K562 (cell line): ENCODE measurements around the gene MAPK8IP2. TPM values are rescaled to one million over a fixed set of nuclear protein-coding genes. Genes with fewer than 3 reads are reported as not detected.

Experiments
- ATAC-seq: fragments of 200-7000 bp; cut with Tn5 transposase; 3 replicates; pipeline ENCODE4 v1.9.1; 2020; ENCODE audit warnings: moderate library complexity
- BruUV-seq: library from RNA; stranded (reverse); fragments of 400-500 nt; replicated peaks from 2 replicates; lab custom pipeline; 2021; lab: Mats Ljungman, UMichigan
- CTCF ChIA-PET: fragments of 300-600 bp; formaldehyde crosslinking; extraction: SDS; loops from one replicate; lab custom pipeline; 2021; ENCODE audit warnings: low intra/inter-chr PET ratio; lab: Yijun Ruan, JAX
- POLR2A ChIA-PET: fragments of 300-600, 350-650 bp; sonication (Branson Sonifier 250); formaldehyde crosslinking; extraction: SDS; loops from one replicate; lab custom pipeline; 2021; ENCODE audit warnings: antibody characterized with exemption, inconsistent platforms; lab: Yijun Ruan, JAX
- DNase-seq, 4 experiments: peaks; one replicate each; pipeline versions ENCODE4 v3.0.0 to v3.0.0-alpha.2; 2011 to 2018; ENCODE audit warnings: low spot score in 3 of 4, mixed read lengths in 3 of 4; ENCODE audit errors: extremely low read depth in 1 of 4
- FAIRE-seq: peaks from 2 replicates; lab custom pipeline; 2011; peaks lifted over from hg19 to GRCh38; lab: Jason Lieb, UNC
- H2AFZ ChIP-seq: 2 replicates; pipeline ENCODE4 v1.6.0; 2011; ENCODE audit warnings: low read depth, low read length, control low read depth, inconsistent platforms
- H3K27ac ChIP-seq: fragments of 200-600 bp; 3 replicates; pipeline ENCODE4 v1.8.0; 2011; ENCODE audit warnings: low read depth, mild to moderate bottlenecking, control low read depth, inconsistent platforms, low read length, moderate library complexity, mixed read lengths; ENCODE audit errors: extremely low read depth
- H3K27me3 ChIP-seq, 2 experiments: fragments of 300-600 bp in 1 of 2; 2 replicates in 1 of 2; 3 replicates in 1 of 2; pipeline versions ENCODE4 v1.6.0 to v1.8.0; 2011; ENCODE audit warnings: inconsistent platforms in 2 of 2, low read length in 2 of 2, mild to moderate bottlenecking in 1 of 2, mixed read lengths in 1 of 2, moderate library complexity in 1 of 2; ENCODE audit not compliant: control insufficient read depth in 2 of 2, insufficient read depth in 2 of 2
- H3K36me3 ChIP-seq: fragments of 300-600 bp; 3 replicates; pipeline ENCODE4 v1.8.0; 2011; ENCODE audit warnings: mild to moderate bottlenecking, low read length, inconsistent platforms; ENCODE audit not compliant: control insufficient read depth, insufficient read depth
- H3K4me1 ChIP-seq, 2 experiments: fragments of 200-600 bp in 1 of 2; replicated peaks in 1 of 2; 2 replicates in 1 of 2; 3 replicates in 1 of 2; pipeline versions ENCODE4 v1.5.1 to v1.8.0; 2011; ENCODE audit warnings: inconsistent platforms in 2 of 2, low read length in 2 of 2, mild to moderate bottlenecking in 1 of 2, mixed read lengths in 1 of 2, moderate library complexity in 1 of 2; ENCODE audit not compliant: control insufficient read depth in 2 of 2, insufficient read depth in 2 of 2
- H3K4me2 ChIP-seq: 2 replicates; pipeline ENCODE4 v1.6.1; 2011; ENCODE audit warnings: low read length, control low read depth, inconsistent platforms, mixed read lengths; ENCODE audit not compliant: insufficient read depth
- H3K4me3 ChIP-seq: fragments of 200-600 bp; sonication (generic), shearing (Covaris generic); 2 replicates; pipeline ENCODE4 v1.5.1; 2016; ENCODE audit warnings: control low read depth, inconsistent platforms
- H3K79me2 ChIP-seq: fragments of 200-600 bp; 3 replicates; pipeline ENCODE4 v1.8.0; 2011; ENCODE audit warnings: low read length, inconsistent platforms; ENCODE audit not compliant: control insufficient read depth, insufficient read depth
- H3K9ac ChIP-seq, 2 experiments: 2 replicates each; pipeline versions ENCODE4 v1.6.0 to v1.6.1; 2011; ENCODE audit warnings: low read depth in 2 of 2, low read length in 2 of 2, control low read depth in 1 of 2, inconsistent platforms in 1 of 2, mild to moderate bottlenecking in 1 of 2, mixed read lengths in 1 of 2; ENCODE audit not compliant: insufficient read depth in 1 of 2
- H3K9me1 ChIP-seq: one replicate; pipeline ENCODE4 v1.6.0; 2011; ENCODE audit warnings: inconsistent platforms, mild to moderate bottlenecking, low read length, moderate library complexity; ENCODE audit not compliant: control insufficient read depth, insufficient read depth
- H3K9me3 ChIP-seq: replicated peaks from 2 replicates; pipeline ENCODE4 v1.5.1; 2011; ENCODE audit warnings: low read depth, low read length, inconsistent platforms; ENCODE audit not compliant: control insufficient read depth, insufficient read depth
- H4K20me1 ChIP-seq: replicated peaks from 2 replicates; pipeline ENCODE4 v1.6.1; 2011; ENCODE audit warnings: low read length, inconsistent platforms, mixed read lengths; ENCODE audit not compliant: control insufficient read depth, insufficient read depth
- EGR1 ChIP-seq: fragments of 450-650 bp; conservative IDR thresholded peaks from 2 replicates; pipeline ENCODE4 v1.6.1; 2017; ENCODE audit warnings: mild to moderate bottlenecking
- ELF1 ChIP-seq: fragments of 200-800 bp; sonication (Bioruptor generic); IDR thresholded peaks from 2 replicates; pipeline ENCODE4 v1.6.1; 2016; ENCODE audit warnings: missing genetic modification characterization, missing compliant biosample characterization
- HNRNPK ChIP-seq: fragments of 200-400 bp; formaldehyde crosslinking; IDR thresholded peaks from one replicate; pipeline ENCODE4 v1.6.1; 2018; ENCODE audit warnings: mild to moderate bottlenecking, low read depth, low read length; ENCODE audit not compliant: poor library complexity, severe bottlenecking
- KAT7 ChIP-seq: sonication (generic); formaldehyde crosslinking; IDR thresholded peaks from 2 replicates; pipeline ENCODE4 v1.8.0; 2022; ENCODE audit warnings: missing genetic modification reagents, mild to moderate bottlenecking, borderline replicate concordance
- MCM3 ChIP-seq: fragments of 450-650 bp; IDR thresholded peaks from 2 replicates; pipeline ENCODE4 v1.6.1; 2016
- NRF1 ChIP-seq, 2 experiments: fragments of 450-650 bp; IDR thresholded peaks in 1 of 2; conservative IDR thresholded peaks in 1 of 2; 2 replicates each; pipeline ENCODE4 v1.6.1; 2014; ENCODE audit warnings: mild to moderate bottlenecking in 2 of 2
- POLR3A ChIP-seq: IDR thresholded peaks from 2 replicates; pipeline ENCODE4 v1.6.1; 2011; ENCODE audit warnings: borderline replicate concordance, mild to moderate bottlenecking, moderate library complexity; ENCODE audit not compliant: insufficient read length, insufficient read depth; ENCODE audit errors: extremely low read depth
- RBFOX2 ChIP-seq: fragments of 200-400 bp; formaldehyde crosslinking; IDR thresholded peaks from 2 replicates; pipeline ENCODE4 v1.6.1; 2017; ENCODE audit warnings: low read depth, mild to moderate bottlenecking, low read length, moderate library complexity
- RBM15 ChIP-seq: fragments of 200-400 bp; formaldehyde crosslinking; IDR thresholded peaks from 2 replicates; pipeline ENCODE4 v1.6.1; 2018; ENCODE audit warnings: mild to moderate bottlenecking, low read length, moderate library complexity; ENCODE audit not compliant: insufficient read depth
- SETDB1 ChIP-seq: IDR thresholded peaks from one replicate; pipeline ENCODE4 v1.6.1; 2012; ENCODE audit warnings: low read length, control low read depth, inconsistent platforms
- THRAP3 ChIP-seq: fragments of 450-650 bp; IDR thresholded peaks from 2 replicates; pipeline ENCODE4 v1.6.1; 2016; ENCODE audit warnings: mild to moderate bottlenecking, inconsistent platforms, borderline replicate concordance
- TSC22D4 ChIP-seq: fragments of 450-650 bp; IDR thresholded peaks from 2 replicates; pipeline ENCODE4 v1.6.1; 2016; ENCODE audit warnings: missing genetic modification characterization, missing biosample characterization, control low read depth
- ZNF175 ChIP-seq: fragments of 200-800 bp; sonication (Bioruptor generic); IDR thresholded peaks from 2 replicates; pipeline ENCODE4 v1.6.1; 2016; ENCODE audit warnings: low read depth, mild to moderate bottlenecking, missing genetic modification characterization, missing compliant biosample characterization
- ZNF408 ChIP-seq: fragments of 250-450 bp; sonication (Bioruptor Pico); IDR thresholded peaks from 2 replicates; pipeline ENCODE4 v1.4.0; 2020; ENCODE audit warnings: low read depth, mild to moderate bottlenecking, moderate library complexity
- WGBS: fragments of 100-300 bp; shearing (Covaris generic); methylation state at CpG from one replicate; pipeline ENCODE4 v1.1.6; 2016; ENCODE audit warnings: low coverage, mixed read lengths; ENCODE audit not compliant: insufficient coverage; ENCODE audit errors: missing lambda C conversion rate; 5-methylcytosine and 5-hydroxymethylcytosine counted together
- in situ Hi-C: fragments of 300-500 bp; cut with MboI; formaldehyde crosslinking; loops from 4 replicates; pipeline ENCODE4 v1.15.0; 2018; ENCODE audit warnings: inconsistent platforms, mixed read lengths
- intact Hi-C: fragments of 100-400 bp; cut with micrococcal nuclease; formaldehyde crosslinking; loops from 2 replicates; pipeline ENCODE4 v1.14.2; 2022
- polyA plus RNA-seq, 8 experiments: library from polyadenylated mRNA; depleted of rRNA in 4 of 8; stranded (reverse) in 5 of 8; unstranded in 3 of 8; fragments of >200 nt; fragmentation: Nextera tagmentation in 2 of 8; fragmentation: Illumina TruSeq in 1 of 8; extraction: Ambion mirVana in 2 of 8; extraction: Trizol in 1 of 8; gene quantifications; 2 replicates each; pipeline versions ENCODE4 v1.2.1 to v1.2.3, GENCODE V29; 2011 to 2014; ENCODE audit warnings: inconsistent platforms in 1 of 8, missing spikeins in 1 of 8
- total RNA-seq, 7 experiments: library from RNA; depleted of rRNA in 6 of 7; stranded (reverse); fragments of >200 nt in 6 of 7; fragmentation: Illumina TruSeq in 2 of 7; extraction: Trizol in 2 of 7; gene quantifications; 2 replicates each; pipeline versions ENCODE4 v1.2.1 to v1.2.3, GENCODE V29; 2011 to 2021; ENCODE audit warnings: low replicate concordance in 1 of 7
- TF ChIP-seq, protein P1 (sequence below): fragments of 450-650 bp; formaldehyde crosslinking; IDR thresholded peaks from 2 replicates; pipeline ENCODE4 v1.4.0; 2022; ENCODE audit warnings: missing genetic modification characterization
- TF ChIP-seq, protein P2 (sequence below), 2 experiments: fragments of 450-650 bp; conservative IDR thresholded peaks; 2 replicates each; pipeline ENCODE4 v1.6.1; 2017; ENCODE audit warnings: mild to moderate bottlenecking in 2 of 2, moderate library complexity in 2 of 2

The MAPK8IP2 gene
- total and polyA plus RNA-seq, 9 of the 15 experiments (the other 6 are each of a cell fraction or from before 2014, with no cell fraction given) = 0.01 to 0.47 (median 0.07) TPM; not detected in 2

DNA sequence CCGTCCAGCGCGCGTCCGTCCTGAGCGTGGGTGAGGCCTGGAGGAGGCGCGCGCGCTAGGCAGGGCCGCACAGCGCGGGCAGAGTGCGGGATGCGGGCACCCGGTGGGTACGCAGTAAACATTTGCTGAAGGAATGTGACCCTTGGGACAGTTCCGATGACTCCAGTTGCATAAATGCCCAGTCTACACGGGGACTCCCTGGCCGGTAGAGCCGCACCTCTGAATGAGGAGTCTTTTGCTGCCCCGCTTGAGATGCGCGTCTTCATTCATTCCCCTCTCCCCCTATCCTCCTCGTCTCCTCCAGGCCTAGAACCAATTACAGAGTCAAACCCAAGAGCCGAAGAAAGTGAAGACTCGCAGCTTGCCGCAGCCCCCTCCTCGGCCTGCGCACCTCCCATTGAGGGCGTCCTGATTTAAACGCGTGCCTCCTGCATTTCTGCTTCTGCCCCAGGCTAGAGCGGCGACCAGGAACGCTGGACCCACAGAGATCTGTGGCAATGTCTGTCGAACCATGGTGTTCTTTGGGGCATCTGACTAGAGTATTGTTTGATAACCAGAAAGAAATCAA lies 17.2 kb upstream of the MAPK8IP2 start:
- CTCF ChIA-PET = interaction anchor here (0.7 kb wide), 1 partner anchor 71 kb away, joined by 3 read pairs; no protein-coding TSS in a partner anchor
- DNase-seq (no peak), ATAC-seq (peak; percentile 28), FAIRE-seq (no peak)
- intact Hi-C loops (no loop called here), in situ Hi-C loops (no loop called here)
- no peaks in the 10 kb centered on the region for H3K27me3 ChIP-seq
- H4K20me1 ChIP-seq = no peaks in the 10 kb centered on the region
- H3K79me2 ChIP-seq = peaks cover 6% of the 10 kb centered on the region; the same call in 2 of the 3 replicates
- BruUV-seq = TSS peak; percentile 87
- POLR2A ChIA-PET = interaction anchor here (0.5 to 1.6 kb wide), 4 partner anchors 10 to 243 kb away, joined by 3 to 4 read pairs (median 4); partner anchors contain the start of gene SCO2
- H3K9ac ChIP-seq = peak overlapping the region; percentile 56 to 88; a peak in 3 of 4 replicates
- no peaks in the 10 kb centered on the region; the same call in 2 of the 3 replicates for H3K36me3 ChIP-seq
- 7% methylated on average over 20 of the region's 37 CpGs for WGBS
- H3K27ac ChIP-seq = peak overlapping the region; percentile 48; the same call in 2 of the 3 replicates
- H3K4me3 ChIP-seq = peak overlapping the region; percentile 77
- H3K4me1 ChIP-seq = peaks cover 15 to 23% of the 10 kb centered on the region in 2 experiments; a peak in 4 of 5 replicates
- no peaks in the 10 kb centered on the region for H3K9me1 ChIP-seq
- peak overlapping the region; percentile 77 for H2AFZ ChIP-seq
- no peaks in the 10 kb centered on the region for H3K9me3 ChIP-seq
- H3K4me2 ChIP-seq = peak overlapping the region; percentile 88
- TF ChIP-seq NRF1 (conservative IDR thresholded peaks at IDR 0.05 in 1 of 2, IDR thresholded peaks at IDR 0.05 in 1 of 2) = no peak; a peak in 1 of 4 replicates
- 0 out of 2 replicates have a peak, but pooled peaks have one; percentile 42 for TF ChIP-seq EGR1
- no peak for TF ChIP-seq ELF1 (tag)
- no peak for TF ChIP-seq RBM15
- no peak for TF ChIP-seq ZNF175 (CRISPR knock-in tag)
- TF ChIP-seq THRAP3 = no peak
- no peak for TF ChIP-seq MCM3
- 0 out of 2 replicates have a peak, but pooled peaks have one; percentile 1 for TF ChIP-seq RBFOX2
- no peak for TF ChIP-seq ZNF408
- no peak for TF ChIP-seq HNRNPK
- no peak for TF ChIP-seq KAT7
- TF ChIP-seq, protein P1, sequence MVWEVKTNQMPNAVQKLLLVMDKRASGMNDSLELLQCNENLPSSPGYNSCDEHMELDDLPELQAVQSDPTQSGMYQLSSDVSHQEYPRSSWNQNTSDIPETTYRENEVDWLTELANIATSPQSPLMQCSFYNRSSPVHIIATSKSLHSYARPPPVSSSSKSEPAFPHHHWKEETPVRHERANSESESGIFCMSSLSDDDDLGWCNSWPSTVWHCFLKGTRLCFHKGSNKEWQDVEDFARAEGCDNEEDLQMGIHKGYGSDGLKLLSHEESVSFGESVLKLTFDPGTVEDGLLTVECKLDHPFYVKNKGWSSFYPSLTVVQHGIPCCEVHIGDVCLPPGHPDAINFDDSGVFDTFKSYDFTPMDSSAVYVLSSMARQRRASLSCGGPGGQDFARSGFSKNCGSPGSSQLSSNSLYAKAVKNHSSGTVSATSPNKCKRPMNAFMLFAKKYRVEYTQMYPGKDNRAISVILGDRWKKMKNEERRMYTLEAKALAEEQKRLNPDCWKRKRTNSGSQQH = no peak
- no peak for TF ChIP-seq POLR3A
- TF ChIP-seq TSC22D4 (tag) = no peak
- no peak for TF ChIP-seq SETDB1
- TF ChIP-seq, protein P2, sequence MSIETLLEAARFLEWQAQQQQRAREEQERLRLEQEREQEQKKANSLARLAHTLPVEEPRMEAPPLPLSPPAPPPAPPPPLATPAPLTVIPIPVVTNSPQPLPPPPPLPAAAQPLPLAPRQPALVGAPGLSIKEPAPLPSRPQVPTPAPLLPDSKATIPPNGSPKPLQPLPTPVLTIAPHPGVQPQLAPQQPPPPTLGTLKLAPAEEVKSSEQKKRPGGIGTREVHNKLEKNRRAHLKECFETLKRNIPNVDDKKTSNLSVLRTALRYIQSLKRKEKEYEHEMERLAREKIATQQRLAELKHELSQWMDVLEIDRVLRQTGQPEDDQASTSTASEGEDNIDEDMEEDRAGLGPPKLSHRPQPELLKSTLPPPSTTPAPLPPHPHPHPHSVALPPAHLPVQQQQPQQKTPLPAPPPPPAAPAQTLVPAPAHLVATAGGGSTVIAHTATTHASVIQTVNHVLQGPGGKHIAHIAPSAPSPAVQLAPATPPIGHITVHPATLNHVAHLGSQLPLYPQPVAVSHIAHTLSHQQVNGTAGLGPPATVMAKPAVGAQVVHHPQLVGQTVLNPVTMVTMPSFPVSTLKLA (conservative IDR thresholded peaks at IDR 0.05) = no peak
